Measurements from ENCODE around the gene ZNF554. TPM values are rescaled to one million over a fixed set of nuclear protein-coding genes. Genes with fewer than 3 reads are reported as not detected.

The ZNF554 gene
- total and polyA plus RNA-seq, 2 experiments from 2014 or later, result 4.0 to 5.5 TPM

GRCh38 chr19:2827840-2828489, 8.3 kb downstream of the ZNF554 start:
- Histone ChIP-seq H4K20me1 (ENCODE audit: insufficient read depth, poor library complexity, severe bottlenecking) (no peaks in the 10 kb centered on the region), H3K36me3 (replicated peaks; ENCODE audit: insufficient read depth, low read depth) (peaks cover 6% of the 10 kb centered on the region), H3K9me3 (ENCODE audit: low read depth) (peaks cover 9% of the 10 kb centered on the region), H3K9me2 (replicated peaks; ENCODE audit: insufficient read depth) (no peaks in the 10 kb centered on the region), H2AFZ (no peak overlapping the region), H3K4me2 (no peak overlapping the region), H3K27me3 (no peaks in the 10 kb centered on the region), H3K4me1 (ENCODE audit: insufficient read depth) (no peaks in the 10 kb centered on the region), H3K27ac (no peak overlapping the region), H3K4me3 (no peak overlapping the region), H3K79me2 (no peaks in the 10 kb centered on the region)
- 96% methylated on average over 13 of the region's 13 CpGs for WGBS (ENCODE audit: low lambda C conversion rate, missing lambda C conversion rate)
- no peak for TF ChIP-seq CTCF (IDR thresholded peaks at IDR 0.05; ENCODE audit: poor library complexity)
- TF ChIP-seq EZH2 (IDR thresholded peaks at IDR 0.05; ENCODE audit: borderline replicate concordance), result no peak
- TF ChIP-seq EZH2phosphoT487 (IDR thresholded peaks at IDR 0.05; ENCODE audit: low read depth, severe bottlenecking, unreplicated experiment), result no peak
- no peak for DNase-seq (ENCODE audit: low spot score)

DNA sequence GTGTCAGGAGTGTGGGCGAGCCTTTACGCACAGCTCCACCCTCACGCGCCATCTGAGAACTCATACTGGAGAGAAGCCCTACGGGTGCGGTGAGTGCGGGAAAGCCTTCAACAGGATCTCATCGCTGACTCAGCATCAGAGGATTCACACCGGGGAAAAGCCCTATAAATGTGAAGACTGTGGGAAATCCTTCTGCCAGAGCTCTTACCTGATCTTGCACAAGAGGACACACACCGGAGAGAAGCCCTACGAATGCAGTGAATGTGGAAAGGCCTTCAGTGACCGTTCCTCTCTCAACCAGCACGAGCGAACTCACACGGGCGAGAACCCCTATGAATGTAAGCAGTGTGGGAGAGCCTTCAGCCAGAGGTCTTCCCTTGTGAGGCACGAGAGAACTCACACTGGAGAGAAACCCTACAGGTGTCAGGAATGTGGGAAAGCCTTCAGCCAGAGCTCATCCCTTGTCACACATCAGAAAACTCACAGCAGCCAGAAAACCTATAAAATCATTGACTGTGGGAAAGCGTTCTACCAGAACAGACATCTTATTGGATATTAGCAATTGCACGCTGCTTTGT, 14.7 kb downstream of the ZNF554 start:
- no peak for TF ChIP-seq CTCF (IDR thresholded peaks at IDR 0.05; ENCODE audit: poor library complexity)
- no peak for TF ChIP-seq EZH2 (IDR thresholded peaks at IDR 0.05; ENCODE audit: borderline replicate concordance)
- TF ChIP-seq EZH2phosphoT487 (IDR thresholded peaks at IDR 0.05; ENCODE audit: low read depth, severe bottlenecking, unreplicated experiment), result no peak
- Histone ChIP-seq H3K4me2 (no peak overlapping the region), H3K79me2 (no peaks in the 10 kb centered on the region), H3K4me1 (ENCODE audit: insufficient read depth) (no peaks in the 10 kb centered on the region), H3K27me3 (no peaks in the 10 kb centered on the region), H4K20me1 (ENCODE audit: insufficient read depth, poor library complexity, severe bottlenecking) (no peaks in the 10 kb centered on the region), H3K4me3 (no peak overlapping the region), H3K27ac (no peak overlapping the region), H3K9me3 (ENCODE audit: low read depth) (peaks cover 34% of the 10 kb centered on the region), H2AFZ (no peak overlapping the region), H3K9me2 (replicated peaks; ENCODE audit: insufficient read depth) (no peaks in the 10 kb centered on the region), H3K36me3 (replicated peaks; ENCODE audit: insufficient read depth, low read depth) (peaks cover 7% of the 10 kb centered on the region)
- WGBS (ENCODE audit: low lambda C conversion rate, missing lambda C conversion rate), result 97% methylated on average over 19 of the region's 19 CpGs
- no peak for DNase-seq (ENCODE audit: low spot score)

- peaks cover 31% of the 10 kb centered on the region for H3K9me3 ChIP-seq (ENCODE audit: low read depth)
- 72% methylated on average over 4 of the region's 4 CpGs for WGBS (ENCODE audit: low lambda C conversion rate, missing lambda C conversion rate)
These were observed 17.8 kb downstream of the ZNF554 start for GRCh38 chr19:2837430-2837829.

More at GRCh38 chr19:2837430-2837829, 17.8 kb downstream of the ZNF554 start:
- Histone ChIP-seq H3K4me2 (no peak overlapping the region), H3K9me2 (replicated peaks; ENCODE audit: insufficient read depth) (no peaks in the 10 kb centered on the region), H2AFZ (no peak overlapping the region), H4K20me1 (ENCODE audit: insufficient read depth, poor library complexity, severe bottlenecking) (no peaks in the 10 kb centered on the region), H3K4me3 (no peak overlapping the region), H3K27ac (no peak overlapping the region), H3K27me3 (no peaks in the 10 kb centered on the region), H3K4me1 (ENCODE audit: insufficient read depth) (peaks cover 1% of the 10 kb centered on the region), H3K79me2 (peaks cover 8% of the 10 kb centered on the region), H3K36me3 (replicated peaks; ENCODE audit: insufficient read depth, low read depth) (peaks cover 6% of the 10 kb centered on the region)
- no peak for TF ChIP-seq EZH2phosphoT487 (IDR thresholded peaks at IDR 0.05; ENCODE audit: low read depth, severe bottlenecking, unreplicated experiment)
- no peak for TF ChIP-seq CTCF (IDR thresholded peaks at IDR 0.05; ENCODE audit: poor library complexity)
- TF ChIP-seq EZH2 (IDR thresholded peaks at IDR 0.05; ENCODE audit: borderline replicate concordance), result no peak
- DNase-seq (ENCODE audit: low spot score), result no peak

Measured in hepatocyte (in vitro differentiated cells).